ENCODE data around the gene CEP20.

- TF ChIP-seq, protein P1, sequence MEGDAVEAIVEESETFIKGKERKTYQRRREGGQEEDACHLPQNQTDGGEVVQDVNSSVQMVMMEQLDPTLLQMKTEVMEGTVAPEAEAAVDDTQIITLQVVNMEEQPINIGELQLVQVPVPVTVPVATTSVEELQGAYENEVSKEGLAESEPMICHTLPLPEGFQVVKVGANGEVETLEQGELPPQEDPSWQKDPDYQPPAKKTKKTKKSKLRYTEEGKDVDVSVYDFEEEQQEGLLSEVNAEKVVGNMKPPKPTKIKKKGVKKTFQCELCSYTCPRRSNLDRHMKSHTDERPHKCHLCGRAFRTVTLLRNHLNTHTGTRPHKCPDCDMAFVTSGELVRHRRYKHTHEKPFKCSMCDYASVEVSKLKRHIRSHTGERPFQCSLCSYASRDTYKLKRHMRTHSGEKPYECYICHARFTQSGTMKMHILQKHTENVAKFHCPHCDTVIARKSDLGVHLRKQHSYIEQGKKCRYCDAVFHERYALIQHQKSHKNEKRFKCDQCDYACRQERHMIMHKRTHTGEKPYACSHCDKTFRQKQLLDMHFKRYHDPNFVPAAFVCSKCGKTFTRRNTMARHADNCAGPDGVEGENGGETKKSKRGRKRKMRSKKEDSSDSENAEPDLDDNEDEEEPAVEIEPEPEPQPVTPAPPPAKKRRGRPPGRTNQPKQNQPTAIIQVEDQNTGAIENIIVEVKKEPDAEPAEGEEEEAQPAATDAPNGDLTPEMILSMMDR (IDR thresholded peaks at IDR 0.05), result peak in 1 of 4 experiments; percentile 2
- no peak for TF ChIP-seq POLR2A (IDR thresholded peaks at IDR 0.05)
These were observed 29.3 kb downstream of the CEP20 start for GRCh38 chr16:15858921-15859668.

Data from gastroesophageal sphincter (tissue), 3 donors.